GM19397 (cell line): ENCODE data around the gene SRGAP1.
A peak's percentile ranks its signal among the peaks of the same experiment; 100 is the strongest.
"Not testable (repeated sequence)": the region's sequence is repeated elsewhere in the genome, so short reads cannot be mapped to it uniquely, and the experiment has no call there.

Experiments
- ATAC-seq: cut with Tn5 transposase; IDR thresholded peaks from one replicate; pipeline ENCODE4 v1.9.1; 2021; ENCODE audit warnings: mild to moderate bottlenecking, moderate library complexity; ENCODE audit not compliant: unreplicated experiment

The SRGAP1 gene

DNA sequence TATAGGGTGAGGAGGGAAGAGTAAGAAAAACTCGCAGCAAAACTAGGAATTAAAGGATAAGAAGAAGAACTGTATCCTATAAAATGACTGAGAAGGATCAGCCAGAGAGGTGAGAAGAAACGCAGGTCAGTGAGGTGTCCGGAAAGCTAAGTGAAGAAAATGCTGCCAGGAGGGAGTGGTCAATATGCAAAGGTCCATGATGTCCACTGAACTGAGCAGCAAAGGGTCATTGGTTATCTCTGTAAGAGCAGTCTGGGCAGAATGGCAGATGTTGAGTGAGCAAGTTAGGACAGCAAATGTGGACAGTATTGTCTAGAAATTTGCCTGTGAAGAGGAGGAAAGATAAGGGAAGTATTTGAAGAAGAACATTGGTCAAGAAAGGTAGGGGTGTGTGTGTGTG lies 155.4 kb downstream of the SRGAP1 start:
- no peak for ATAC-seq

GRCh38 chr12:64001439-64001838 lies 156.9 kb downstream of the SRGAP1 start:
- no peak for ATAC-seq

DNA sequence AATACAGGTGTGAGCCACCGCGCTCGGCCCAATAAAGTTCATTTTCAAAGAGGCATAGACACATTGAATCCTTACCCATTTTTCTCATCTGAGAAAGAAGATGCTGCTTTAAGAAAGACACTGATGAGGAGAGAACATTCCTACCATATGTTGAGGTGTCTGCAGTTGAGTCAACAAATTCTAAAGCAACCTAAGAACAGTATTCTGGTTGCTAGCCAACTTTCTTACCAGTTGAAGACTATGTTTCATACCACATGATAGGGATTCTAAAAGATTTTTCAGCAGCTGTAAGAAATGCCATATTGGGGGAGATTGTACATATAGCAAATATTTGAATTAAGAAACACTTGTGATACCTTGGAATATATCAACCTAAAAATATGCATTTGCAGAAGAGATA lies 160.1 kb downstream of the SRGAP1 start:
- no peak for ATAC-seq

DNA sequence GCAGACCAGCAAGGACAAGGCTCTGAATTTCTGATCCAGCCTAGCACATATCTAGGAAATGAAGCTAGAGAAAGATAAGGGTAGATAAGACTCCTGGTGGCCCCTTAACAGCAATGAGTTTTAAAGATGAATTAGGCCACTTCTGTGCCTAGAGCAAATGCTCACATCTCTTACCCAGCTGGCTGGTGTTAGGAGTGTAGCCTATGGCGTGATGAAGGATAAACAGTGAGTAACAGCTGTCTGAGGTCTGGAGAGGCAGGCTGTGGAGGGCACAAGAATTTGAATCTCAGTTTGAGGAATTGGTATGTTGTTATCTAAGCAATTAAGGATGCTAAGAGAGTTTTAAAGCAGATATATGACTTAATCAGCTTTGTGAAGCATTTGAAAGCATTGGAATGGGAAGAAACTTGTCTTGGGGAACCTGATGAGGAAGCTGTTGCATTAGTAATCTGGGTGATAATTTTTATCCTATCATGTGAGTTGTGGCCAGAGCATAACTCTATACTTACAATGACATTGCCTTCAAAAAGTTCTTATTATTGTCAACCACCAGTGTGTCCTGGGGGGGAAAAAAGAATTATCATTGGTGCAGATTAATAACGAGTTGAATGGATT lies 161.8 kb downstream of the SRGAP1 start:
- ATAC-seq = no peak

- ATAC-seq = no peak
Observed at GRCh38 chr12:64007853-64008252, 163.4 kb downstream of the SRGAP1 start.

DNA sequence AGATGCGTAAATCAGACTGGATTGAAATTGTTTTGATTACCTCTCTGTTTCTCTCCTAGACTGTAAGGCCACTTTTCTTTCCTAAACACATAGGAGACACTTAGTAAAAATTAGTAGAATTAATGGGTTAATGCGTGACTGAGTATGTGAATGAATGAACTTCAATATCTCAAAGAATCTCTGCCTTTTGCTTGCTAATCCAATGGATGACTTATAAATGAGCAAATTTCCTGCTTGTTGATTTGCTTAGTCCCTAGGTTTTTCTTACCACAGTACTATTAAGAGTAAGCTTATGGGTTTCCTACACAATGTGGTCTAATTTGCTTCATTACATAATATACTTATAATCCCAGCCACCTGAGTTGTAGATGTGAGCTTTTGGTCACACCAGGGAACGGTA lies 164.1 kb downstream of the SRGAP1 start:
- no peak for ATAC-seq

DNA sequence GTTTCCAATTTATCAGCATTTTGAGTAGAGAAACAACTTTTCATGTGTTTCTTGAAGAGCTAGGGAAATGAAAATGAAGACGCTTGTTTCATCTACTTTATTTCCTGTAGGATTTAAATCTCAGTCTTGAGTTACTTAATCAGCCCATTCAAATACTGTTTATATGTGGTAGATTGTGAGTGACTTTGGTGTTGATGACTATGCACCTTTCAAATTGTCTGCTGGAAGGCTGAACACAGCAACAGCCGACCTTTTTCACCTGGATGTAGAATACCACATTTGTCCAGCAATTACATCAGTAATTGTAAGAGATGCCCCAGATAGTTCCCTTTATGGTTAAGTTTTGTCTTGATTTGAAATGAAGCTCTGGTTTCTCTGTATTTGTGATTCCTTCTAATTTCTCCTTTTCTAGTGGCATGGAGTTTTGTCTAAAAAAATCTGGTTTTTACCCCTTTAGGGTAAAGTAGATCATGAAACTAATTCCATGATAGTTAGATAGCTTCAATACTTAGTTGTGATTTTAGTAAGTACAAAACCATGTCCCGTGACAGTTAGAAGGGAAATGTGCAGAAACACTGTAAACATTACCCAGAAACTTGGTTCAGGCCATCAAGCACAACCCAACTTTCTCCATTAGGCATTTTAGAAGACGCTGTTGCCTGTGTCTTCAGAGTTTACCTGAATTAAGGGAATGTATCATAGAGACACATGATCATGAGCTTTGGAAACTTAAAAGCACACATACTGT lies 165.0 kb downstream of the SRGAP1 start:
- peak; percentile 63 for ATAC-seq

- ATAC-seq = peak; percentile 85
Observed at GRCh38 chr12:64010069-64010686, 165.7 kb downstream of the SRGAP1 start.

GRCh38 chr12:64016521-64016920 lies 172.0 kb downstream of the SRGAP1 start:
- no peak for ATAC-seq

GRCh38 chr12:64018116-64018515 lies 173.6 kb downstream of the SRGAP1 start:
- ATAC-seq = not testable (repeated sequence)

DNA sequence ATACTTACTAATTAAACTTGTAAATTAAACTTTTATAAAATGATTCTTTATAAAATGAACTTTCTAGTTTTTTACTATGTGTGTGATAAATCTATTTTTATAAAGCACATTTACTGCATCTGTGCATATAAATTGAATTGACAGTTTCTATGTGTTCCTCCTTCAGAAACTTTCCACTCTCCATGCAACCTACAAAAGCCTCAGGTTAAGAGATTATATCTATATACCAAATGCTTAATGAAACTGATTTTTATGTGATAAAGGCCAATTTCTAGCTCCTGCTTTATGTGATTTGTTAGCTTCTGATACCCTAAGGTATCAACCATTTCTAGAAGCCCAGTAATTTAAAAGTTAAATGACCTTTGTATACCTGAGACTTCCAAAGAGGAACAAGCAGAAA lies 174.0 kb downstream of the SRGAP1 start:
- no peak for ATAC-seq

DNA sequence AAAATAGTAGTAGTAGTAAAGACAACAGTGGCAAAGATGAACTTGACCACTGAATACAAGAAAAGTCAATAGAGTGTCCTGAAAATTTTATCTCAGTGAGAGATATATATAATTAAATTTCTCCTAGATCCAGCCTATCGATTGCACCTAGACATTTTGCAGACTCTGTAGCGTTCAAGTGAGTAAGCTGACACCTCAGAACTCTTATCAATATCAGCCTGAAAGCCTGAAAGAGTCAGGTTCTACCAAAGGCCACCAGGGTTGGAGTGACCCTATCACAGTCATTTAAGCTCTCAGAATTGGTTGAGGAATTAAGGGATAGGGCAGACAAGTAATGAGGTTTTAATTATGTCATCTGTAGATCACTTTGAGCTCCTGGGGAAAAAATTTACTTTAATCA lies 174.6 kb downstream of the SRGAP1 start:
- ATAC-seq = no peak

DNA sequence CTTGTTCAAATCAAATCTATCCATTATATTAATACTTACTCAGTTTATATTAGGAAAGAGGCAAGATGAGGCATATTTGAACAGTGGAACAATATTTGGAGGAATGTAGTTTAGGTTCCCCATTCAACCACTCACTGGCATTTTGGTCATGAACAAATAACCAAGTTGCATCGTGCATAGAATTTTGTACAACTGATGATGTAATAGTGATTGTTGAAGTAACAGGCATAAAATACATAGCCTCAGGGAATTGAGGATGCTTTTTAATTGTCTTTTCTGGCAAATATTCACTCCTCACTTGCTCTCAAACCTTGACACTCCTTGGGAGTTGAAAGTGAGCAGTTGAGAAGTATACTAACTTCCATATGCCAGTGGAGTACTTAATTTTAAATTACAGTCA lies 175.2 kb downstream of the SRGAP1 start:
- ATAC-seq = no peak

- no peak for ATAC-seq
Observed at GRCh38 chr12:64025174-64025958, 180.9 kb downstream of the SRGAP1 start.

- ATAC-seq = no peak
Observed at GRCh38 chr12:64027311-64027710, 182.8 kb downstream of the SRGAP1 start.

DNA sequence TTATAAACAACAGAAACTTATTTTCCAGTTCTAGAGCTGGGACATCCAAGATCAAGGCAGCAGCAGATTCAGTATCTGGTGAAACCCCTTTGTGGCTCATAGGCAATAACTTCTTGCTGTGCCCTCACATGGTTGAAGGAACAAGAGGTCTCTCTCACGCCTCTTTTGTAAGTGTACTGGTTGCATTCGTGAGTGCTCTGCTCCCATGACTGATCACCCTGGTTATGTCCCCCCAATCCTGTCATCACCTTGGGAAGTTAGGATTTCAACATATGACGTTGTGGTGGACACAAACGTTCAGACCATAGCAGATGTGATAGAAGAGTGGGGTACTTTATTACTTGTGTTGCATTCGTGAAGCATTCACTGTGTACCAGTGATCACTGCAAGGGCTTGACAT lies 184.0 kb downstream of the SRGAP1 start:
- ATAC-seq = no peak

DNA sequence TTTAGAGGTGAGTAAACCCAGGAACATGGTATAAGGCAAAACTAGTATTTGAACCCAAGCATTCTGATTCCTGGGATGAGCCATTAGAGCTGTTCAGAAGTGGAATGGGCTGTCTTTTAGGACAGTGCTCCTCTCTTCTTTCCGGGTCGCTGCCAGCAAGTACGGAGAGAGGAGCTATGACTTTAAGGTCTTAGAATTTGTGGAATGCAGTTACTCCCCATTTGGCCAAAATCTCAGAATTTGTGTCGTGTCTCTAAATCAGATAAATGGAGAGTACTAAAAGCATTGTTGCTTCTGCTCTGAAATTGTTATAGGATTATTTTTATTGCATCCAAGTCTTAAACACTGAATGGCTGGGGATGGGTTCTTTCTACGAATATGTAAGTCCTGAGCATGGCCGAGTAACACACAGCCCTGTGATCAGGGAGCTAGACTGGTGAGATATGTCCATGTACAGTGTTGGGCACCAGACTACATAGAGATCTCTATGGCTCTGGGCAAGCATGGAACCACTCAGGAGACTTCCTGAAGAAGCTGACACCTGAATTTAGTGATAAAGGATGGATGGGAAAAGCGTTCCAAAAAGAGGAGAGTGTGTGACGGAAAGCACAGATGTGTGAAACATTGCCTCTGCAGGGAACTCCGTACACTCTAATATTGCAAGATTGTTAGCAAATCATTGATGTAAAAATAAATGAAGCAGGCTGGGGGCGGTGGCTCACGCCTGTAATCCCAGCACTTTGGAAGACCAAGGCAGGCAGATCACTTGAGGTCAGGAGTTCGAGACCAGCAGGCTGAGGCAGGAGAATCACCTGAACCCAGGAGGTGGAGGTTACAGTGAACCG lies 184.7 kb downstream of the SRGAP1 start:
- ATAC-seq = no peak

DNA sequence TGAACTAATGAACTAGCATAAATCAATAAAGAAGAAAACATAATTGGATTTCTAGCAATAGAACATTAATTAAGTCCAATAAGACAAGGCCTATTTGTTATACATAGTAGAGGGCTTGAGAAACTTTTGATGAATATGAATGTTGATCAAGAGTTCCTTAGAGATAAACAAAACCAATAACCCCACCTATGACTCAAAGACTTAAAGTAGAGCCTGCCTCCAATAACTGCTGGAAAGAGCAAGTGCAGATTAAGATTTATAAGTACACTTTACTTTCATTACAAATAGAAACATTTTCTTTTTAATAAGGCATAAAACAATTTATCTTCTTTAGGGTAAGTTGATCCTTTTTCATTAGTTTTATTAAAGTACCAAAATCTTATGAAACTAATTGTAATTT lies 185.7 kb downstream of the SRGAP1 start:
- ATAC-seq = no peak

DNA sequence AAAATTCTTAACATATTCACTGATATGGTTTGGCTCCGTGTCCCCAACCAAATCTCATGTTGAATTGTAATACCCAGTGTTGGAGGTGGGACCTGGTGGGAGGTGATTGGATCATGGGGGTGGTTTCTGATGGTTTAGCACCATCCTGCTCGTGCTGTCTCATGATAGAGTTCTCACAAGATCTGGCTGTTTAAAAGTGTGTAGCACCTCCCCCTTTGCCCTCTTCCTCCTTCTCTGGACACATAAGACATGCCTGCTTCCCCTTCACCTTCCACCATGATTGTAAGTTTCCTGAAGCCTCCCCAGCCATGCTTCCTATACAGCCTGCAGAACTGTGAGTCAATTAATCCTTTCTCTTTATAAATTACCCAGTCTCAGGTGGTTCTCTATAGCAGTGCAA lies 189.6 kb downstream of the SRGAP1 start:
- not testable (repeated sequence) for ATAC-seq

- ATAC-seq = no peak
Observed at GRCh38 chr12:64034901-64035576, 190.5 kb downstream of the SRGAP1 start.
